Epithelial cell of esophagus (primary cell): ENCODE measurements around the gene VEGFD.

Experiments
- DNase-seq: peaks from one replicate; pipeline ENCODE4 v3.0.0; 2010; ENCODE audit warnings: low read depth
- H3K4me3 ChIP-seq: 2 replicates; pipeline ENCODE4 v1.5.1; 2011; ENCODE audit warnings: mild to moderate bottlenecking, low read length, control low read depth
- TF ChIP-seq, protein P1 (sequence below): IDR thresholded peaks from 2 replicates; pipeline ENCODE4 v1.5.1; 2011; ENCODE audit warnings: low read depth, mild to moderate bottlenecking, low read length, control low read depth, inconsistent platforms; ENCODE audit not compliant: insufficient read depth; ENCODE audit errors: missing control alignments

Gene VEGFD

DNA sequence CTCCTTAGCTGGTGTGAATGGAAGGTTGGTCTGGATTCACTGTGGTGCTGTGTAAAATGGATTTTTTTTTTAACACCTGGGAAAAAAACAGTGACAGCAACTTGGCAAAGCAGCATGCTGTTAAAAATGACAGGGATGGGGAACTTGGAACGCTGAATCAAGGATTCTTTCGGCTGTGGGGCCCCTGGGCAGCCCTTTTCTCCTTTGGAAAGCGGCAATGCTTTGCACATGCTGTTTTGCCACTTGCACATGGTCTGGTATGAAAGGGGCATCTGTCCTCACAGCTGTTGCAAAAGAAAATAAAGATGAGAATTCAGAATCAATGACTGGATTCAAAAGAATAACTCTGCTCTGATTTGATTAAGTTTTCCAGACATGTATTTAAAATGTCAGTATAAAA is 38.2 kb downstream of the VEGFD start:
- TF ChIP-seq, protein P1, sequence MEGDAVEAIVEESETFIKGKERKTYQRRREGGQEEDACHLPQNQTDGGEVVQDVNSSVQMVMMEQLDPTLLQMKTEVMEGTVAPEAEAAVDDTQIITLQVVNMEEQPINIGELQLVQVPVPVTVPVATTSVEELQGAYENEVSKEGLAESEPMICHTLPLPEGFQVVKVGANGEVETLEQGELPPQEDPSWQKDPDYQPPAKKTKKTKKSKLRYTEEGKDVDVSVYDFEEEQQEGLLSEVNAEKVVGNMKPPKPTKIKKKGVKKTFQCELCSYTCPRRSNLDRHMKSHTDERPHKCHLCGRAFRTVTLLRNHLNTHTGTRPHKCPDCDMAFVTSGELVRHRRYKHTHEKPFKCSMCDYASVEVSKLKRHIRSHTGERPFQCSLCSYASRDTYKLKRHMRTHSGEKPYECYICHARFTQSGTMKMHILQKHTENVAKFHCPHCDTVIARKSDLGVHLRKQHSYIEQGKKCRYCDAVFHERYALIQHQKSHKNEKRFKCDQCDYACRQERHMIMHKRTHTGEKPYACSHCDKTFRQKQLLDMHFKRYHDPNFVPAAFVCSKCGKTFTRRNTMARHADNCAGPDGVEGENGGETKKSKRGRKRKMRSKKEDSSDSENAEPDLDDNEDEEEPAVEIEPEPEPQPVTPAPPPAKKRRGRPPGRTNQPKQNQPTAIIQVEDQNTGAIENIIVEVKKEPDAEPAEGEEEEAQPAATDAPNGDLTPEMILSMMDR, result no peak
- no peak for DNase-seq
- no peak overlapping the region for H3K4me3 ChIP-seq

DNA sequence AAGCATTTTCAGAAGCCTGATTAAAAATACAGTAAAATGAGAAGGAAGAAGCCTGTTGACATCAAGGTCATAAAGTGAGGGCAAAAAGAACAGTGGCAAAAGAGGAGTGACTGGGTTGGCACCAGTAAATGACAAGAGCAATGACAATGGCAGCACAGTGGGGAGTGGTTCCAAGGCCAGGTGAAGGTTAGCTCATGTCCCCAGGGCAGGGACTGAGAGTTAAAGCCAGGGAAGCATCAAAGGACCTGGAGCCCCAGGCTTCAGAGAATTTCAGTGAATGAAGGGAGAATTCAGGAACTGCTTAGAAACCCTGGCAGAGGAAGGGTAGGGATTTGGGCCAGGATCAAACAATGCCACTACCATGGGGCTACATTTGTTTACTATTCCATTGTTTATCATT is 40.1 kb downstream of the VEGFD start:
- no peak for DNase-seq
- H3K4me3 ChIP-seq, result no peak overlapping the region
- TF ChIP-seq, protein P1, result no peak

DNA sequence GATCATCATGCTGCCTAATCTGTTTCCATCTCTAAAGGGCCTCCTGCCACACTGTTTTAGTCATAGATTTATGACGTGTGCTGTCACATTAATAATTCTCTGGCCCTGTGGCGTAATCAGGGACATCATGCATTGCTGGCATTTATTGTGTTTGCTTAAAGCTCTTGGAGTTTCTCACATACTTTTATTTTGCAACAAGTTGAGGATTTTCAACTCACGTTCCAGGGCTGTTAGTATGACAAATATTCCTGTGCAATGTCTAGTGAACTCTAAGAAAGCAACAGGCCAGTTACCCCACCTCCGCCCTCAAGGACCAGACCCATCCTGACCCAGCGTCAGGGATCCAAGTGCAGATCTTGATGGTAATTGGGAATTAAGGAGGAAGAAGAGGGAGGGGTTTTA is 41.1 kb downstream of the VEGFD start:
- peak; percentile 37 for DNase-seq
- H3K4me3 ChIP-seq, result no peak overlapping the region
- TF ChIP-seq, protein P1, result no peak

DNA sequence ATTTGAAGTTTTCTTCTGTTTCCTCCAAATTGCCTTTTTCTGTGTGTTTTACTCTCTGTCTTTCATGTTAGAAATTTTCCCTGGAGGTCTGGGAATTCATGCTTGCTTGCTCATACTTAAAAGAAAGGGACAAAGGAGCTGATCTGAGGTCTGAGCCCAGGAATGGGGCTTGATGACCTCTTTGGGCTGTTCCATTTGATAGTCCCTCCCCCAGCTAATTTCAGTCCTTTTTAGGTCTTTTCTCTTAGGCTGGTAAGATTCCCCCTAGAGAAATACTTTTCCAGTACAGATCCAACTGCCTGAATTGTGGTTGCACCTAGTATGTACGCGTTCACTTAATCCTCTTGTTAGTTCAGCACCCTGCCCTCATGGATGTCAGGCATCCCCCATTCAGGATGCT is 43.3 kb downstream of the VEGFD start:
- TF ChIP-seq, protein P1, result no peak
- H3K4me3 ChIP-seq, result no peak overlapping the region
- DNase-seq, result no peak

DNA sequence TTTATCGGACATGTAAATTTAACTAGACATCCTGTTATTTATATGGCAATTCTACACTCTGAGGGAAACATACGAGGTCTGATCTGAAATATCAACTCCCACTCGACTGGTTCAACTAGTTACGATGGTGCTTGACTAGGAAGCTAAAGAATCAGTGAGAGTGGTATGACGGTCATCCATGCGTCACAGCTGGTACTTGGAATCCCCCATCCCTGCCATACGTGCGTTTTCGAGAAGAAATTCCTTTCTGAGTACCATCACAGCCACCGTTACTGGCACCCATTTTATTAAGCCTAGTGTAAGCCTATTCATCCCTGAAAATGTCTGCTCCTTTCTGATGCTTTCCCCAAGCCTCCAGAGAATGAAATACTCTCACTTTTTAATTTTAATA is 48.2 kb downstream of the VEGFD start:
- TF ChIP-seq, protein P1, result no peak
- DNase-seq, result peak; percentile 87
- H3K4me3 ChIP-seq, result peak overlapping the region; percentile 47

DNA sequence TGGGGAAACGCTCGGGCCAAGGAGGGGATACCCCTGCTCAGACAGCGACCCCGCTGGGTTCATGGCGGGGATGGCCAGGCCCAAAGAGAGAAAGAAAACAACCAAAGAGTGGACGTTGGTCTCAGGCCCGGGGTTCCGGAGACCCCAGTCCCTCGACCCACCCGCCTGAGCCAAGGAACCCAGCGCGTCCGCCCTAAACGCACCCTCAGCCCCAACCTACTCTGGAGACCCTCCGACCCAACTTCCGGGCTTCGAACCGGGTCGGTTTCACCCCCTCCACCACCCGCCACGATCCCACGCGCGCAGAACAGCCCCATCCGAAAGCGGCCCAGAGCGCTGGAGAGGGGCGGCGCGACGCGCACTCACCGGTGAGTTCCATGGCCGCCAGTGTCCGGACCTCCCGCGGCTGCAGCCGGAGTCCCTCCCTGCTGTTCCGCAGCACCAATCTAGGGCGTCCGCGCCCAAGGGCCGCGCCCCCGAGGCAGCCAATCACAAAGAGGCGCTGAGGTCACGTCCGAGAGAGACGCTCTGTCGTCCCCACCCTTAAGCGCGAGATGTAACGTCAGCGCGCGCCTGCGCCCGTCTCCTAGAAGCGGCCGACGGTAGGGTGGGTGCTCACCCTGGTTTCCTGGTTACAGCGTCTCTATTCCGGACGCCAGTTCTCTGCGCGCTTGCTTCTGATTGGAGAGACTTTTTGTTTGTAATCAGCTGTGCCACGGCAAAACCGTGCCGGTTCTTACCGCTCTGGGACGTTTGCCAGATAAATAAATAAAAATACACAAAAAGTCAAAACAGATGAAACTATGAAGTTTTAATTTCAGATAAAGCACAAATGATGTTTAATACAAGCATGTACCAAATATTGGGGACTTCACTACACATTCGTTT is 48.8 kb downstream of the VEGFD start, which contains the start of gene PIGA:
Gene PIGA (minus strand): TSS at position 389 of the 888 bp plus-strand sequence. CDS start 3,593 bp downstream, outside the sequence.
- H3K4me3 ChIP-seq, result peak within 1 kb of the TSS; percentile 77
- TF ChIP-seq, protein P1, result no peak
- peak; percentile 96 for DNase-seq
